GM19025 (cell line): ENCODE results near the gene ARMC9.

Experiments
- ATAC-seq: cut with Tn5 transposase; IDR thresholded peaks from one replicate; pipeline ENCODE4 v1.9.1; 2021; ENCODE audit warnings: mild to moderate bottlenecking, low read depth, moderate library complexity; ENCODE audit not compliant: unreplicated experiment

ARMC9 gene

DNA sequence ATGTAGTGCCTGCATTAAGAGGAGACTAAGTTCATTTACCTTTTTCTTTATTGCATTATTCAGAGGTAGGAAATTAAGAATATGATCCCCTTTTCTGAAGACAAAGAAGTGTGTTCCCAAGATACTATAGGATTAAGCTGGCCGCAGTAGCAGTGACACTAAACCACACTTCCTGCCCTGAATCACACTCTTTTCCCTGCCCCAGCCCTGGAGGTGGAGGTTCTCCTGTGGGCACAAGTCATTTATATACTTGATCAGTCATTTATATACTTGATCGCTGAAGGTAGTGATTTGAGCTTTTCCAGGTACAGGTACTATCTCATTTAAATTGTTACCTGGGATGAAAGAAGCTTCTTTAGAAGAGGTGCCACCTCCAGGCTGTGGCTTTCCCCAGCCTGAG, 78.6 kb downstream of the ARMC9 start:
- no peak for ATAC-seq

DNA sequence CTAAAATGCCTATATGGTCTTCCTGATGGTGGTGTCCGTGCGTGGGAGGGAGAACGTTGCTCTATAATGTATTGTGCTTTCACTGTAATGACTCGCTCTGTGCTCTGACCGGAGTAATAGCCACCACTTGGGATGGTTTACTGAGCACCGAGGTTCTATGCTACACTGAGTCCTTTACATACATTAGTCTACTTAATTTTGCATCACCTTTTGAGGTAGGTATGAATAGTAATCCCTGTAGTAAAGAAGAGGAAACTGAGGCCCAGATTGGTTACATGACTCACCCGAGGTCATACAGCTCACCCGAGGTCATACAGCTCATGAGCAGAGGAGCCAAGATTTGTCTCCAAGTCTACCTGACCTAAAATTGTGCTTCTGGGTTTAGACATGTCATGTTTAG, 79.5 kb downstream of the ARMC9 start:
- ATAC-seq, result no peak

GRCh38 chr2:231278868-231279267, 80.4 kb downstream of the ARMC9 start:
- no peak for ATAC-seq

- no peak for ATAC-seq
These were observed 82.4 kb downstream of the ARMC9 start for GRCh38 chr2:231280846-231281245.

GRCh38 chr2:231284296-231284695, 85.9 kb downstream of the ARMC9 start:
- no peak for ATAC-seq

DNA sequence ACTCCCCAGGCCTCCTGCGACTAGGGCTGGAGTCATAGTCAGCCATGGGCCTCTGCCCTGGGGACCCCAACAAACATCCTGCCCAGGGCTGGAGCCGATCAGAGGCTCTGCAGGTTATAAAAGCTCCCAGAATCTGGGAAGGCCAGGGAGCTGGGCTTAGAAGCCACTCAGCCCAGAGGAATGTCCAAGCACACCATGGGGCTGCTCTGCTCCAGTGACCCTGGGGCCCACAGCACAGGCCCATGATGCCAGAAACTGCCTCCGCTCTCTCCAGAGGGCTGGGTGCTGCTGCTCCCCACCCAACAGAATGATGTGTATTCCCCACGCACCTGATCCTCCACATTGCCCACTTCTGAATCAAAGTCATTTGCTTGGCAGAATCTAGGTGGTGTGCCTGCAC, 88.5 kb downstream of the ARMC9 start:
- ATAC-seq, result no peak

- no peak for ATAC-seq
These were observed 89.3 kb downstream of the ARMC9 start for GRCh38 chr2:231287696-231288095.

DNA sequence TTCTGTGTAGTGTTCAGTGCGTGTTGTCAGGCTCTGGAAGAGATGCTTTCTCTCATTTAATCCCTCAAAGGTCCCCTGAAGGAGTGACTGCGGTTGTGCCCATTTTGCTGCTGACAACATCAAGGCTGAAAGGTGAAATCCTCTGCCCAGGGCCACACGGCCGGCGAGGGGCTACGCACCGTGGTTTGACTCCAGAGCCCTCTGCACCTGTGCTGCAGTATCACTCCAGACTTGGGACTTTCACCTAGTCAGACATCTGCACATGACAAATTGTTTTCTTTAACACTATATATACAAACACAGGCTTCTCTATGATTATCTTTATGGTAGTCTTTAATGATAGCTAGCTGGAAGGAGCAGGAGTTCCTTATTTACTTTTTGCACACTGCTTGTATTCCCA, 90.2 kb downstream of the ARMC9 start:
- ATAC-seq, result no peak

- ATAC-seq, result no peak
These were observed 92.0 kb downstream of the ARMC9 start for GRCh38 chr2:231290321-231291015.

DNA sequence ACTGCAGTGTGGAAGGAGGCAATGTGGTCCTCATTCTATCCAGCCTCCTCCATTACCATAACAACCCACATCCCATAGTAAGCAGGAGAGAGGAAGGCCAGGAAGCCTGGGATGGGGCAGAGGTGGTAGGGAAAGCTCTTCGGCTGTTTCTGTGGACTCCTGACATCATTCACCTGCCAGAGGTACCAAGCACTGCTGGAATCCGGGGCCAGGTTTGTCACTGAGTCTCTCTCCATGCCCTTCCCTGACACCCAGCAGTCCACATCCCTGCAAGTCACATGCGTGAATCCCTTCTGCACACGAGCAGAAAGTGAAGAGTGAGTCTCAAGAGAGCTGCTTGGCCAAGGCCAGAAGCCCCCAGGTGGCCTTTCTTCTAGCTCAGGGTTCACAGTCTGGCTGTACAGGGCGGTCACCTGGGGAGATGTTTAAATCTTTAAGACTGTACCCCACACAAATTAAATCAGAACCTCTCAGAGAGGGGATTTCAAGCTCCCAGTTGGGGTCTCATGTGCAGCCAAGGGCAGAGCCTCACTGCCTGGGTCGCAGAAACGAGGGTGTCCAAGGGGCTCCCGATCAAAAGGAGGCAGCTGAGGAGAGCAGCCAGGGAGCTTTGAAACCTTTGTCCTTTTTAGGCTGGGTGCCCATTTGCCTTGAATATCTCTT, 94.2 kb downstream of the ARMC9 start:
- ATAC-seq, result no peak

DNA sequence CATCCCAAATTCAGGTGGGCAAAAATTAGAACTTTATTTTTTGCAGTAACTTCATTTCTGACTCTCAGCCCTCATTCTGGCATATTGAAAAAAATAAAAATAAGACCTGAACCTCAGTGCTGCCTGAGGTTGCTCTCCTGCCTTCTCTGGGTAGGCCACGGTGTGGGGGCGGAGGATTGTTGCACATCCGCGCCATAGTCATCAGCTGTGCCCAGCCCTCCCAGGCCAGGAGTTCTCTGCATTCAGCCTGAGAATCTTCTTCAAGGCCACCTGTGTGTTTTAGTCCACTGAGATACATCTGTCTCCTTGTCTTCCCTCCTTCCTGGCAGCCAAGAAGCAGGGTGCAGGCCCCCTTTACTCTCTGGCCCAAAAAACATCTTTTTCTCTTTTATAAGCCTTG, 94.7 kb downstream of the ARMC9 start:
- ATAC-seq, result no peak

- no peak for ATAC-seq
These were observed 95.7 kb downstream of the ARMC9 start for GRCh38 chr2:231294116-231294515.

DNA sequence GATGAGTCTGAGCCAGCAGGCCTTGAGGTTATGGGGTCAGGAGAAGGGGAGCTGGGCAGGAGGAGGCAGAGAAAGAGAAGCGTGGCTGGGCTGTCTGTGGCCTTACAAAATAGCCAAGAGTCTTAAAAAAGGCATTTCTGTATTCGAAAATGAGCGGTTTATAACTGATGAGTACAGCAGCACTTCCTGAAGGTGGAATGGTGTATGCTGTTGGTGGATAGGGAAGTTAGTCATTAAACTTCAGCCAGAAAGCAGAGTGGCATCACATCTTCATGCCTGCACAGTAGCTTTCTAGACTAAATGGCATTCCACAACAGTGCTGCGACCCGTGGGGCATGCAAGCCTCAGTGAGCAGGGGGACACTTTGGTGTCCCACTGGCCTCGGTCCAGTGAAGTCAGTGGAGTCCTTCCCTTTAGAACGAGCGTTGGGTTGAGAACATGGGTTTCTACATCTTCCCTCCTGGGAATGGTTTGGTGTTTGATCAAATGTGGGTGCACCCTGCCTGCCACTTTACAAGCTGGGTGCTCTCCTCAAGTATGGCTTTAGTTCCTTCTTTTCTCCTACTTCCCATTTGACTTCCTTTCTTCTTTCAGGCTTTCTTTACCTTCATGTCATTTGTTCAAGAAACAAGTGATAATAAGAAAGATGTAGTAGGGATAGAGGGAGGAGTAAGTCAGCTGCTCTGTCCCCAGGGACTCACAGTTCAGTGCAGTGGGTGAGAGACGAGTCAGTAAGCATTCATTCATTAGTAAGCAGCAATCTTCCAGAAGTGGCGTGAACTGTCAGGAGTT, 96.3 kb downstream of the ARMC9 start:
- ATAC-seq, result no peak

GRCh38 chr2:231295363-231295655, 96.9 kb downstream of the ARMC9 start:
- no peak for ATAC-seq

DNA sequence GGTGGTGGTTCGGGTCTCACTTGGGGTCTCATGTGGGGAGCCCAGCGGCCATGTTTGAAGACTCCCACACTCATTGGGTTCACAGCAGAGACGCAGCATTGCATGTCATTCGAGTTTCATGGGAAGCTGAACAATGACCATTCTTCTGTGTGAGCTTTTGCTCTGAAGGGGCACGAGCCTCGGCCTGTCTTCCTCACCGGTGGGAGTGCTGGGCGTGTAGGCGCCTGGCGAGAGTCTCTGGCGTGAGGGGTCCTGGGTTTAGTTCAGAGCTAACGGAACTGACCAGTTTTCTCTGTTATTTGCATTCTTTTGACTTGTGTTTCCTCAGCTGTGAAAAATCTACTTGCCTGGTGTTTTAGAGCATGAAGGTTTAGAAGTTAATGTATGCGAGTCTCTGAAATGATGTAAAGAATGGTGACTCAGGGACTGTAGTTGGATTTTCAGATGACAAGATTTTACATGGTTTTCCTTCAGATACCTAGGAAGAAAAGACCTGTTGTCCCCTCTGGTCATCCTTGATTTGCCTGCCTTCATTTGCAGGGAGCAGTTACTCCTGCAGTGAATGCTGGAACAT, 98.1 kb downstream of the ARMC9 start:
- no peak for ATAC-seq

- peak; percentile 63 for ATAC-seq
These were observed 98.9 kb downstream of the ARMC9 start for GRCh38 chr2:231297108-231297908.

- no peak for ATAC-seq
These were observed 99.7 kb downstream of the ARMC9 start for GRCh38 chr2:231298091-231298490.

- ATAC-seq, result no peak
These were observed 100.8 kb downstream of the ARMC9 start for GRCh38 chr2:231299267-231299666.

- ATAC-seq, result no peak
These were observed 101.7 kb downstream of the ARMC9 start for GRCh38 chr2:231300020-231300721.

GRCh38 chr2:231300722-231301076, 102.3 kb downstream of the ARMC9 start:
- ATAC-seq, result no peak
